Measurements from ENCODE around the gene CASS4.

Gene CASS4

GRCh38 chr20:56423211-56423610 lies 11.2 kb downstream of the CASS4 start:
- DNase-seq (ENCODE audit: low spot score): no peak

- no peak for DNase-seq (ENCODE audit: low spot score)
Measured at GRCh38 chr20:56423886-56424285, 11.8 kb downstream of the CASS4 start.

DNA sequence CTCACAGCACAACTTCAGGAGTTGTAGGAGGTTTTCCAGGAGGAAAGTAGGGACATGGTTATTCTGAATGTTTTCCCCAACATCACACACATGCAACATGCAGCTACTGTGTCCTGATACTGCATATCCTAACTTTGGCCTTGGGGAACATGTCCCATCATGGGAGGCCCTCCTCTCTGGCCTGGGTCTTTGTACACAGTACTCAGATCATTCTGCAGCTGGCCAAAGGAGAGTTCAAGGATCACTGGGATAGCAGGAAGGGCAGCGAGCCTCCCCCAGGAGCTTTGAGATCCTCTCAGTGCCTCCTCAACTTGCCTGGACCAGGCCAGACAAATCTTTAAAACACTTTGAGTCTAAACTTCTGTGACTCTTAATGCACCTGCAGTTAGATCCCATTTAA lies 12.9 kb downstream of the CASS4 start:
- DNase-seq (ENCODE audit: low spot score): no peak

GRCh38 chr20:56426026-56426425 lies 14.0 kb downstream of the CASS4 start:
- DNase-seq (ENCODE audit: low spot score): no peak

DNA sequence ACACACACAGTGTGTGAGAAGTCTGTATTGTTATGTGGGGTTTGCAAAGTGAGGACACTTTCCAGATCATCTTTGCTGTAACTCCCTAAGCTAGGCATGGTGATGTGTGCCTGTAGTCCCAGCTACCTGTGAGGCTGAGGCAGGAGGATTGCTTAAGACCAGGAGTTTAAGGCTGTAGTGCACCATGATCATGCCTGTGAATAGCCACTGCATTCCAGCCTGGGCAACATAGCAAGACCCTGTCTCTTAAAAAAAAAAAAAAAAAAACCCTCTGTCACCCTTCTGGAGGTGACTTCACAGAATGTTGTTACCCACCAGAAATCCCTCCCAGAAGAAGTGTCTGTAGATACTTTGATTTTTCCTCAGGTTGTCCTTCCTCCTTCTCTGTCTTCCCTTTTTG lies 14.9 kb downstream of the CASS4 start:
- no peak for DNase-seq (ENCODE audit: low spot score)

DNA sequence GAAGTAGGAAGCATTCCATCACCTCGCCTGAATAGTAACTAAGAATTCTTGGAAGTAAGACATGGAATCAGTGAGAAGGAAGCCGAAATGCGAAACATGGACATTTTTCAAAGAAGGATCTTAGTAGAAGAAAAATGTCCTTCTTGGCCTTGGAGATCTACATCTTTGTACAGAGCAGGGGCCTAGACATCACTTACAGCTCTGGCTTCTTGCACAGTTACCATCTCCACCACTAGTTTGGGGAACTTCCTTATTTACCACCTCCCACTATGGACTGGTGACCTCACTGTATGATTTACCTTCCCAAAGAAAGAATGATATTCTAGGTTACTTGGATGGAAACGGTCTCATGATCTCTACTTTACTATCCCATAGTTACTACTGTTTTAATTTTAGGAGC lies 15.7 kb downstream of the CASS4 start:
- no peak for DNase-seq (ENCODE audit: low spot score)

GRCh38 chr20:56428410-56428809 lies 16.4 kb downstream of the CASS4 start:
- no peak for DNase-seq (ENCODE audit: low spot score)

GRCh38 chr20:56428881-56429280 lies 16.8 kb downstream of the CASS4 start:
- no peak for DNase-seq (ENCODE audit: low spot score)

DNA sequence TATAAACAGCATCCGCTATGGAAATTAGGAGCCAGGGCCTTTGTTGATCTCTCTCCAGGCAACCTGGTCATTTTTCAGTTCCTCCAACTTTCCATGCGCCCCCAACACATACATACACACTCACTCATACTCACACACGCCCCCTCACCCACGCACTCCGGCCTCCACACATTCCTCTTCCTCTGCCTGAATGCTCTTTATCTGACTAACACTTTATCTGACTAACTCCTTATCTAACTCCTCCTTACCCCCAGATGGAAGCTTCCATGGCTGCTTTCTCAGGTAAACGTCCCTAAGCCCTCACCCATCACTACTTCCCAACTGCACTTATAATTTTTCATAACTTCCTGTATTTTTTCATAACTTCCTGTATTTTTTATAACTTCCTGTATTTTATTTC lies 17.4 kb downstream of the CASS4 start:
- no peak for DNase-seq (ENCODE audit: low spot score)

DNA sequence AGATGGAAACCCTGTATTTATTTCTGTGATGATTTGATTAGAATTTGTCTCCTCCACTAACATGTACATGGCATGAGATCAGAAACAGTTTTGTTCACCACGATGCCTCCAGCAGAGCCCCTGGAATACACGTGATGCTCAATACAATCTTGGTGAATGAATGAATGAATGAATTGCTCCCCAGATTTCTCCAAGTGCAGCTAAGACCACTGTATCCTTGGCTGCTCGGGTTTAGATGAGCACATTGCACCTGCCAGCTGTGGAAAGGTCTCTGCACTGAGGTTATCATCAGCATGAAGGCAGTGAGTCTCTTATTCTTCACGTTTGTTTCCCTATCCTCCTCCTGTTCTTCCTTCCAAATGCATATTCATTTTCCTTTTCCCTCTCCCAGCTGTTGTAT lies 17.9 kb downstream of the CASS4 start:
- no peak for DNase-seq (ENCODE audit: low spot score)

DNA sequence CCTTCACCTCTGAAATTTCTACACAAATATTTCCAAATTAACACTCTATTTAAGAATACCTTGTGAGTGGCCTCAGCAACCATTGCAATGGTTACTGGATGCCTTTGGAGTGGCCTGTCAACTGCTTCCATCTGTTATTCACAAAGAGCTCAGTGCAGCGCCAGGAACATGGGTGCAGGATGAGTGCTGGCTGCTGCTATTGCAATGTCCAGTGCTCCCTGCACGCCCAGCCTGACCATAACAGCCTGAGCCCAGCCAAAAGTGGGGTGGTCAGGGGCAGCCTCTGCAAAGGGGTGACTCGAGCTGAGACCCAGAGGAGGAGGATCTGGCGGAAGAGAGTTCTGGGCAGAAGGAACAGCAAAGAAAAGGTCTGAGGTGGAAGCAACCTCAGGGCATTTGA lies 18.4 kb downstream of the CASS4 start:
- no peak for DNase-seq (ENCODE audit: low spot score)

GRCh38 chr20:56430957-56431356 lies 18.9 kb downstream of the CASS4 start:
- DNase-seq (ENCODE audit: low spot score): no peak

- no peak for DNase-seq (ENCODE audit: low spot score)
Measured at GRCh38 chr20:56431471-56431870, 19.4 kb downstream of the CASS4 start.

DNA sequence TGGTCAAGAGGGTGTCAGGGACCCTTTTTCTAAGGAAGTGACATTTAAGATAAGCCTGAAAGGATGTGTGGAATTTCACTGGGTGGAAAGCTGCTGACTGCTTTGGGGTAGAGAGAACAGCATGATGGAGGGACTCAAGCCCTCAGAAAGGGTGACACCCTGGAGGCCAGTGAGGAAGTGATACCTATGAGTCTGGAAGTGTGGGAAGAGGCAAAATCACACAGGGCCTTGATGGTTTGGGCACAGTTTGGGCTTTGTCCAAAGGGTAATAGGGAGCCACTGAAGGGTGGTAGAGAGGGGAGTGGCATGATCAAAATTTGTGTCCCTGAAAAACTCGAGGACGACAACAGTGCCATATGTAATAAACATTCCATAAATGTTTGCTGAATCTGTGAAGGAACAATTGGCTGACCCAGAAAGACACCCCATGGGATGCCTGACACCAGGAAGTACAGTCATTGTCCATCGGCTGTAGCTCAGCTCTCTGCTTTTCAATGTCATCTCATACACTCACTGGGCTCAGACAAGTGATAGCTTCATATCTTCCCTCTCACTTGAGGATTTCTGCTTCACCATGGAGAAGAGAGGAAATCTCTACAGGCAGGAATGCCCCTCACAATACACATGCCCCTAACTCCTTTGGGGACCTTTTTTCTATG lies 21.3 kb downstream of the CASS4 start:
- DNase-seq (ENCODE audit: low spot score): no peak

- no peak for DNase-seq (ENCODE audit: low spot score)
Measured at GRCh38 chr20:56433880-56434255, 21.8 kb downstream of the CASS4 start.

- no peak for DNase-seq (ENCODE audit: low spot score)
Measured at GRCh38 chr20:56437196-56437960, 25.3 kb downstream of the CASS4 start.

GRCh38 chr20:56438284-56438683 lies 26.2 kb downstream of the CASS4 start:
- no peak for DNase-seq (ENCODE audit: low spot score)

DNA sequence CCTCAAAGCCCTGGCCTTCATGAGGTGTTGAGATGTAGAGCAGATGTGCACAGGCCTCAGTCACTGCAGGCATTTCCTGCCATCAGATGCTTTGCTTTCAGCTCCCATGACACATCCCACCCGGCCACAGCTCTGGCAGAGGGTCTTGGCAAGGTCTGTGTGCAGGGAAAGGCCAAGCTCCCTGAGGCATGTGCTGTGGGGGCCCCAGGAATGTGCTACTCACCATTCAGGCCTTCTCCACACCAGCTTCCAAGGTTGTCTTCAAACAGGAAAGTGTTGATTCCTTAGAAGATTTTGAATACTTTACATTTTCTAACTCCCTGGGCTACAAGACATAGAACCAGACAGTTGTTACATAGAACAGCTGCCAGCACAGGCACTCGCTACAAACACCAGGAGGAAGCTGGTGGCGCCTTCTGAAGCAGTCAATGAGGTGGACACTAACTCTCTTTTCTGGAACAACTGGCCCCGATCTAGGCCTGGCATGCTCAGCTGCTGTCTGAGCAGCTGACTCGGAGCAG lies 27.8 kb downstream of the CASS4 start:
- no peak for DNase-seq (ENCODE audit: low spot score)

- no peak for DNase-seq (ENCODE audit: low spot score)
Measured at GRCh38 chr20:56440346-56441007, 28.4 kb downstream of the CASS4 start.

DNA sequence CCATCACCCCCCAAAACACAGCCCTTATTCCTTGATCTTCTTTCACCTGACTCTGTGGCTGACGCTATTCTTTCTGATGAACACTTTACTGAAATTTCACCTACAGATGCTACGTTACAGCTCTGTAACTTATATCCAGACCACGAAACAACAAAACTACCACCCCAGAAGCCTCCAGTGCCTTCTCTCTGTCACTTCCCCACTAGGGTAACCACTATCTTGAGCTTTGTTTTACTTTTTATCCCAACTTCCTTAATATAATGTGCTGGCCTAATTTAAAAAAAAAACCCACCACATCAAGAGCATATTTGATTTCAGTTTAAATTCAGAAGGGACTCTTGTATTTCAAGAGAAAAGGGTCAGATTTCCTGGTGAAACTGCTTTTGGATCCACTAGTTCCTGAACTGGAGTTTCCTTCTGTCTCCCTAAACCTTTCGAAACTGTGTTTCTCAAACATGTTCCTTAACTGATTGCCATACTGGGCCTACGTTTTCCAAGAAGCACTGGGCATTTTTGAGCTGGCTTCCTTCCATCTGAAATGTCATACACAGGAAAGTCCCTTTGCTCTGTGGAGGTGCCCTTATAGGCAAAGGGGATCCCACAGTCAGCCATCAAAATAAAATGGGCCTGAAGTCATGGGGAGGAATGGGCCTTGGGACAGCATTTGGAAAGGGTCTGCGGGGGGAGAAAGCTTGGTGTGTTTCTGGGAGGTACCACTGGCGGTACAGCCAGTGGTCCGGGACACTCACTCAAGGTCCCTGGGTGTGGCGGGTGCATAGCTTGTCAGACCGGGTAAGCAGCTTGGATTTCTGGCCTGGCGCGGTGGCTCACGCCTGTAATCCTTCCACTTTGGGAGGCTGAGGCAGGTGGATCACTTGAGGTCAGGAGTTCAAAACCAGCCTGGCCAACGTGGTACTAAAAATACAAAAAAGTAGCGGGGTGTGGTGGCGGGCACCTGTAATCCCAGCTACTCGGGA lies 30.6 kb downstream of the CASS4 start:
- no peak for DNase-seq (ENCODE audit: low spot score)

DNA sequence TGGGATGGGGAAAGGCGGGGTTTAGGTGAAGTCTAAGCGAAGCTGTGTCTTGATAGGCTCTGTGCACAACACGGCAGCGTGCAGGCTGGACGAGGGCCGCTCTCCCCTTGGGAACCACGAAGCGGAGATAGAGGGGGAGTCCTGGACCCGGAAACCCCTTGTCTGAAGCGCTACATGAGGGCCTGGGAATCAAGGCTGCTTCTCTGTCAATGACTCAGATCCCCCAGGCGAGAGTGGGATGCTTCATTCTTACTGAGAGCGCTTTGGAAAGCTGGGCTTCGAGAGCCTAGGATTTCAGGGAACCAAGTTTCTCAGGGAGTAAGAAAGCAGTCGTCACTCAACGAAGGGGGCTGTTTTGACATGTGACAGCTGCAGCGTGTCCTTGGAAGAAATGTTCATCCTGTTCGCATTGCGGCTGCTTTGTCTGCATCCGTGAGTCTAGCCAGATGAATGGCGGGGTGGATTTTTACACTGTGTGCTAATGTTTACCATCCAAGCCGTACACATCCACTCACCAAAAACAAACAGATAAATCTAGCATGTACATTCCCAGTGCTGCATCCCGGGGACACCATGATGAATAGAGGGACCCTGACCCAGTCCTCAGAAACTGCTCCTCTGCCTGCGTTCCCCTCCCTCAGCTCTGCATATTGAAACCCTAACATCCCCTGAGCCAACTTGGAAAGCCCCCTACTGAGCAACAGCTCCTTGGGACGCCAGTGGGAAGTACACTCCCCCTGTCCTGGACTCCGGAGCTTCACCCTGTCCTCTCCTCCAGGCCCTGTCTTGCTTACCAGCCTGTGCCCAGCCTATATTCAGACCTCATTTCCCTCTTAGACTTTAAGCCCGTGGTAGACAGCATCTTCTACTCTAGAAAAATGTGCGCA lies 31.8 kb downstream of the CASS4 start:
- DNase-seq (ENCODE audit: low spot score): no peak
